H1 (cell line): ENCODE results near the gene GIPR.

ENCODE experiments used
- EZH2 ChIP-seq: fragments of 200-600 bp; sonication (generic); IDR thresholded peaks from 2 replicates; pipeline ENCODE4 v1.7.1; 2012; ENCODE audit warnings: low read depth, mild to moderate bottlenecking, moderate library complexity, low read length, inconsistent platforms; ENCODE audit not compliant: severe bottlenecking
- POLR2AphosphoS5 ChIP-seq: IDR thresholded peaks from 2 replicates; pipeline ENCODE4 v1.6.1; 2011; ENCODE audit warnings: low read depth, low read length
- RAD21 ChIP-seq, 2 experiments: IDR thresholded peaks in 1 of 2; conservative IDR thresholded peaks in 1 of 2; 2 replicates each; pipeline ENCODE4 v1.6.1; 2011; ENCODE audit warnings: low read depth in 2 of 2, low read length in 2 of 2, improper control_type of control experiment in 1 of 2, inconsistent platforms in 1 of 2, mild to moderate bottlenecking in 1 of 2, moderate library complexity in 1 of 2
- SIN3A ChIP-seq, 2 experiments: IDR thresholded peaks in 1 of 2; conservative IDR thresholded peaks in 1 of 2; 2 replicates each; pipeline ENCODE4 v1.6.1; 2011 to 2012; ENCODE audit warnings: low read length in 2 of 2, improper control_type of control experiment in 1 of 2, low read depth in 1 of 2, mild to moderate bottlenecking in 1 of 2
- TAF7 ChIP-seq: optimal IDR thresholded peaks from 2 replicates; pipeline ENCODE3; 2011; ENCODE audit warnings: low read depth, mild to moderate bottlenecking, inconsistent platforms, low read length, moderate library complexity, borderline replicate concordance
- TF ChIP-seq, protein P1 (sequence below), 3 experiments: IDR thresholded peaks; 1 replicate in 2 of 3; 2 replicates in 1 of 3; pipeline versions ENCODE4 v1.5.1 to v1.6.1; 2011; ENCODE audit warnings: low read length in 3 of 3, mild to moderate bottlenecking in 3 of 3, inconsistent platforms in 2 of 3, low read depth in 1 of 3, moderate library complexity in 1 of 3; ENCODE audit not compliant: insufficient read depth in 1 of 3; ENCODE audit errors: control extremely low read depth in 1 of 3

DNA sequence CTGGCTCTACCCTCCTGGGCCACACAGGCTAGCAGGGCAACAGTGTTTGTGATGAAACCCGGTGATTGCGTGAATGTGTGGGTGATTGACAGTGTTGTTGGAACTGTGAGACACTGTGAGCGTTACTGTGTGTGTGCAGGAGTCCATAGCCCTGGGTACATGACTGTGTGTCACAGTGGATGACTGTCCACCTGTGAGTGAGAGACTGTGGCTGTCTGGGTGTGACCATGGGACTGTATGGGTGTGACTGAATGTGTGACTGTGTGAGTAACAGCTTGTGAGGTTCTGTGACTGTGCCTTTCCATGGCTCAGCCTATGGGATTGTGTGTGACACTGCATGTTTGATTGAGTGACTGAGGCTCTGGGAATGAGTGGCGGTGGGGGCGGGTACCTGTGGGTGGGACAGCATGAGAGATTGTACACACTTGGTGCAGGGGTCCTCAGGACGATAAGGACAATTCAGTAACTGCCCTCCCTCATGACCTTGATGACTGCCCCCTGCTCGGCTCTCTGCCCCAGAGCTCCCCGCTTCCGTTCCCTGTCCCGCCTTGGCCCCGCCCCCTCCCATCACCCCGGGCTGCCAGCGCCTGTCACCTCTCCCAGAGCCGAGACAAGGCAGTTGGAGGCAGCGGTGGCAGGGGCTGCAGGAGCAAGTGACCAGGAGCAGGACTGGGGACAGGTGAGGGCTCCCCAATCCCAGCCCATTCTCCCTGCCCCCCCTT lies at the start of gene GIPR:
- TF ChIP-seq SIN3A (conservative IDR thresholded peaks at IDR 0.05 in 1 of 2, IDR thresholded peaks at IDR 0.05 in 1 of 2; ENCODE audit: low read depth in 1 of 2, low read length in 2 of 2) (peak in 1 of 2 experiments; percentile 25; a peak in 1 of 4 replicates), RAD21 (IDR thresholded peaks at IDR 0.05 in 1 of 2, conservative IDR thresholded peaks at IDR 0.05 in 1 of 2; ENCODE audit: low read depth in 2 of 2, low read length in 2 of 2) (no peak), POLR2AphosphoS5 (no peak), TAF7 (no peak), EZH2 (no peak)
- TF ChIP-seq, protein P1, sequence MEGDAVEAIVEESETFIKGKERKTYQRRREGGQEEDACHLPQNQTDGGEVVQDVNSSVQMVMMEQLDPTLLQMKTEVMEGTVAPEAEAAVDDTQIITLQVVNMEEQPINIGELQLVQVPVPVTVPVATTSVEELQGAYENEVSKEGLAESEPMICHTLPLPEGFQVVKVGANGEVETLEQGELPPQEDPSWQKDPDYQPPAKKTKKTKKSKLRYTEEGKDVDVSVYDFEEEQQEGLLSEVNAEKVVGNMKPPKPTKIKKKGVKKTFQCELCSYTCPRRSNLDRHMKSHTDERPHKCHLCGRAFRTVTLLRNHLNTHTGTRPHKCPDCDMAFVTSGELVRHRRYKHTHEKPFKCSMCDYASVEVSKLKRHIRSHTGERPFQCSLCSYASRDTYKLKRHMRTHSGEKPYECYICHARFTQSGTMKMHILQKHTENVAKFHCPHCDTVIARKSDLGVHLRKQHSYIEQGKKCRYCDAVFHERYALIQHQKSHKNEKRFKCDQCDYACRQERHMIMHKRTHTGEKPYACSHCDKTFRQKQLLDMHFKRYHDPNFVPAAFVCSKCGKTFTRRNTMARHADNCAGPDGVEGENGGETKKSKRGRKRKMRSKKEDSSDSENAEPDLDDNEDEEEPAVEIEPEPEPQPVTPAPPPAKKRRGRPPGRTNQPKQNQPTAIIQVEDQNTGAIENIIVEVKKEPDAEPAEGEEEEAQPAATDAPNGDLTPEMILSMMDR (IDR thresholded peaks at IDR 0.05; ENCODE audit: control extremely low read depth in 1 of 3, insufficient read depth in 1 of 3, low read depth in 1 of 3, low read length in 3 of 3) = no peak
